Thymus (tissue), 11 donors: ENCODE results near the gene ACTN1. TPM values are rescaled to one million over a fixed set of nuclear protein-coding genes. Genes with fewer than 3 reads are reported as not detected.

Source experiments
- DNase-seq, 9 donors: peaks; one replicate each; pipeline ENCODE4 v3.0.0-alpha.2; 2013; ENCODE audit warnings: low spot score in 9 of 9, low read depth in 6 of 9, missing footprints in 1 of 9
- H3K27ac ChIP-seq, 2 donors: one replicate each; pipeline ENCODE4 v1.5.1; 2013; ENCODE audit warnings: control low read depth in 1 of 2, low read depth in 1 of 2, low read length in 1 of 2, mild to moderate bottlenecking in 1 of 2, moderate library complexity in 1 of 2
- H3K27me3 ChIP-seq, 2 donors: one replicate each; pipeline ENCODE4 v1.5.1; 2013; ENCODE audit warnings: low read length in 1 of 2; ENCODE audit not compliant: control insufficient read depth in 2 of 2, insufficient read depth in 1 of 2
- H3K36me3 ChIP-seq, 2 donors: one replicate each; pipeline ENCODE4 v1.5.1; 2013; ENCODE audit warnings: low read length in 1 of 2, mild to moderate bottlenecking in 1 of 2, moderate library complexity in 1 of 2; ENCODE audit not compliant: control insufficient read depth in 2 of 2, insufficient read depth in 2 of 2
- H3K4me1 ChIP-seq, 2 donors: one replicate each; pipeline ENCODE4 v1.5.1; 2013; ENCODE audit warnings: low read length in 2 of 2; ENCODE audit not compliant: control insufficient read depth in 2 of 2, insufficient read depth in 2 of 2
- H3K4me3 ChIP-seq, 2 donors: one replicate each; pipeline ENCODE4 v1.5.1; 2013; ENCODE audit warnings: low read length in 2 of 2, control low read depth in 1 of 2, mild to moderate bottlenecking in 1 of 2
- H3K9me3 ChIP-seq, 2 donors: one replicate each; pipeline ENCODE4 v1.5.1; 2013; ENCODE audit warnings: low read length in 1 of 2, mild to moderate bottlenecking in 1 of 2; ENCODE audit not compliant: control insufficient read depth in 2 of 2, insufficient read depth in 1 of 2
- WGBS: extraction: QIAGEN DNeasy Blood & Tissue Kit; methylation state at CpG from one replicate; pipeline ENCODE4 v1.1.7; 2013; 5-methylcytosine and 5-hydroxymethylcytosine counted together
- polyA plus RNA-seq: library from polyadenylated mRNA; stranded (reverse); fragments of 200-250 nt; gene quantifications from one replicate; pipeline ENCODE4 v1.2.3, GENCODE V29; 2013
- total RNA-seq: library from RNA; stranded (reverse); fragments of 120-200 nt; gene quantifications from one replicate; pipeline ENCODE4 v1.2.4, GENCODE V29; 2013
- donor health status: healthy.

Gene ACTN1
- total and polyA plus RNA-seq, 2 donors = 21.6 to 59.3 TPM

GRCh38 chr14:68841016-68841809, 137.9 kb downstream of the ACTN1 start:
- H3K4me3 ChIP-seq = no peak overlapping the region
- no peak for DNase-seq
- H3K36me3 ChIP-seq = no peaks in the 10 kb centered on the region
- peaks cover 0 to 3% of the 10 kb centered on the region in 2 donors for H3K27me3 ChIP-seq
- H3K27ac ChIP-seq = no peak overlapping the region
- 74% methylated on average over 6 of the region's 6 CpGs for WGBS
- H3K4me1 ChIP-seq = peaks cover 0 to 4% of the 10 kb centered on the region in 2 donors
- peaks cover 0 to 6% of the 10 kb centered on the region in 2 donors for H3K9me3 ChIP-seq

DNA sequence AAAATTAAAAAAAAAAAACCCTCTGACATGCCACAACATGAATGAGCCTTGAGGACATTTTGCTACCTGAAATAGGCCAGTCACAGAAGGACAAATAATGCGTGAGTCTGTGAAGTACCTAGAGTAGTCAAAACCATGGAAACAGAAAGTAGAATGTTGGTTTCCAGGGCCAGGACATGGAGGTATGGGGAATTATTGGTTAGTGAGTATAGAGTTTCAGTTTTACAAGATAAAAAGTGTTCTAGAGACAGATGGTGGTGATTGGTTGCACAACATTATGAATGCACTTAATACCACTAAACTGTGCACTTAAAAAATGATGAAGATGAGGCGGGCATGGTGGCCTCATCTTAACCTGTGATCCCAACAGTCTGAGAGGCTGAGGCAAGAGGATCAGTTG, 138.6 kb downstream of the ACTN1 start:
- Histone ChIP-seq H3K27me3 (peaks cover 0 to 3% of the 10 kb centered on the region in 2 donors), H3K36me3 (no peaks in the 10 kb centered on the region), H3K27ac (no peak overlapping the region), H3K4me3 (no peak overlapping the region), H3K9me3 (peaks cover 0 to 6% of the 10 kb centered on the region in 2 donors), H3K4me1 (peaks cover 0 to 4% of the 10 kb centered on the region in 2 donors)
- 98% methylated on average over 2 of the region's 2 CpGs for WGBS
- no peak for DNase-seq

DNA sequence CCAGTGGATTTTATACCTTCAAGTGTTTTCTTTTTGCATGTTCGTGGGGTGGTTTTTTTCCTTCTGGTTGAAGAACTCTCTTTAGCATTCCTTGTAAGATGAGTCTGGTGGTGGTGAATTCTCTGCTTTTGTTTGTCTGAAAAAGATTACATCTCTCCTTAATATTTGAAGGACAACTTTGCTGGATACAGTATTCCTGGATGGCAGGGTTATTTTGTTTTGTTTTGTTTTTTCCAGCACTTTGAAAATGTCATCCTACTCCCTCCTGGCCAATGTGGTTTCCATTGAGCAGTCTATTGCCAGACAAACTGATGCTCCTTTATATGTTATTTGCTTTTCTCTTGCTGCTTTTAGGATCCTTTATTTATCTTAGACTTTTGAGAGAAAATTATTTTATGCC, 143.0 kb downstream of the ACTN1 start:
- H3K9me3 ChIP-seq = peaks cover 0 to 9% of the 10 kb centered on the region in 2 donors
- DNase-seq = no peak
- H3K36me3 ChIP-seq = no peaks in the 10 kb centered on the region
- H3K4me3 ChIP-seq = no peak overlapping the region
- H3K4me1 ChIP-seq = no peaks in the 10 kb centered on the region
- no peaks in the 10 kb centered on the region for H3K27me3 ChIP-seq
- WGBS = 97% methylated on average over 1 of the region's 1 CpG
- no peak overlapping the region for H3K27ac ChIP-seq

DNA sequence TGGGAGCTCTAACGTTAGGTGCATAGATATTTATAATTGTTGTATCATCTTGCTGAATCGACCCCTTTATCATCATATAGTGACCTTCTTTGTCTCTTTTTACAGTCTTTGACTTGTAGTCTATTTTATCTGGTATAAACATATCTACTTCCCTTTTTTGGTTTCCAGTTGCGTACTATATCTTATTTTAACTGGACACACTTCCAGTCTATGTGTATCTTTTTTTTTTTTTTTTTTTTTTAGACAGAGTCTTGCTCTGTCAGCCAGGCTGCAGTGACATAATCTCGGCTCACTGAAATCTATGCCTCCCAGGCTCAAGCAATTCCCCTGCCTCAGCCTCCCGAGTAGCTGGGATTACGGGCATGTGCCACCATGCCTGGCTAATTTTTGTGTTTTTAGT, 144.3 kb downstream of the ACTN1 start:
- peaks cover 0 to 9% of the 10 kb centered on the region in 2 donors for H3K9me3 ChIP-seq
- DNase-seq = no peak
- no peaks in the 10 kb centered on the region for H3K36me3 ChIP-seq
- whole genome bisulfite sequencing = 82% methylated on average over 6 of the region's 6 CpGs
- no peak overlapping the region for H3K27ac ChIP-seq
- no peaks in the 10 kb centered on the region for H3K27me3 ChIP-seq
- no peak overlapping the region for H3K4me3 ChIP-seq
- no peaks in the 10 kb centered on the region for H3K4me1 ChIP-seq

DNA sequence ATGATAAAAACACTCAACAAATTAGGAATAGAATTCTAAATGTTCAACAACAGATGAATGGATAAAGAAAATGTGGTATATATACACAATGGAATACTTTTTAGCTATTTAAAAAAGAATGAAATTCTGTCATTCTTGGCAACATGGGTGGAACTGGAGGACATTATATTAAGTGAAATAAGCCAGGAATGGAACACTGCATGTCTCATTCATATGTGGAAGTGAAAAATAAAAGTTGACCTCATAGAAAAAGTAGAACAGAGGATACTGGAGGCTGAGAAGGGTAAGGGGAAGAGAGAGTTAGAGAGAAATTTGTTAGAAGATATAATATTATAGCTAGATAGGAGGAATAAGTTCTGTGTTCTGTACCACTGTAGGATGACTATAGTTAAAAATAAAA, 150.4 kb downstream of the ACTN1 start:
- H3K27me3 ChIP-seq = no peaks in the 10 kb centered on the region
- H3K4me3 ChIP-seq = no peak overlapping the region
- DNase-seq = no peak
- H3K27ac ChIP-seq = no peak overlapping the region
- H3K4me1 ChIP-seq = peaks cover 5 to 10% of the 10 kb centered on the region in 2 donors
- no peaks in the 10 kb centered on the region for H3K36me3 ChIP-seq
- H3K9me3 ChIP-seq = peaks cover 0 to 3% of the 10 kb centered on the region in 2 donors

- Histone ChIP-seq H3K9me3 (peaks cover 0 to 3% of the 10 kb centered on the region in 2 donors), H3K4me1 (peaks cover 6 to 33% of the 10 kb centered on the region in 2 donors), H3K4me3 (no peak overlapping the region), H3K36me3 (no peaks in the 10 kb centered on the region), H3K27me3 (no peaks in the 10 kb centered on the region), H3K27ac (no peak overlapping the region)
- WGBS = 98% methylated on average over 3 of the region's 3 CpGs
- no peak for DNase-seq
These were observed 153.4 kb downstream of the ACTN1 start for GRCh38 chr14:68825729-68826128.

DNA sequence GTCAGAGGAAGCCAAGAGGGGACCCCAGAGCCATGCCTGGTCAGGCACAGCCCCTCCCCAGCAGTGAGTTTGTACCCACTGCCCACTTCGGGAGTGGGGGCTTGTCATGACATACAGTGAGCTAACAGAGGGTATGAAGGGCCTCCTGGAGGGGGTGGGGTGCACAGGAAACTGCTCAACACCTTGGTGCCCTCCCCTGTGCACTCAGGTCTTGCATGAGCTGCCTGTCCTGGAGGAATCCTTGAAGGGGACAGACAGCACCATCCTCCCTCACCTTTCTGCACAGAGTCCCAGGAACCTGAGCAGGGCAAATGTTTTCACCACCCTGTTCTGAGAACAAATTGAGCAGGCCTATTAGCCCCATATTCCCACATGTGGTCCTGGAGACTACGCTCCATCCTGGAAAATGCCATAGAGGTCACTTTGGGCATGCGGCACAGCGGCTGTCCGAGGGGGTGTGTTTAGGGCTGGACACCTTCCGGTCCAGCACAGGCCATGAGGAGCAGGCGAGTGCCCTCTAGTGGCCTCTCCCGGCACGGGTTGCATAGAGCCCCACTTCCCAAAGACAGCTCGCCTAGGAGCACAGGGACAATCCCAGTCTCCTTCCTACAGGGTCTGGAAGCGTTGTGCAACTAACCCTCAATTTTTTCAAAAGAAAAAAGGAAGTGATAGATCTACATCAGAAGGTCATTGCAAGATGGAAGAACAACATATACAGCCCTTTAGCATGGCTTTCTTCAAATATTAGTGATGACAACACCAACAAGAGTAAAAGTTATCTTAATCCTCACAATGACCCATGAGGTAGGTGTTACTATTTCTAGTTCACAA, 154.4 kb downstream of the ACTN1 start:
- peak in 1 of 9 donors; percentile 41 for DNase-seq
- Histone ChIP-seq H3K27me3 (no peaks in the 10 kb centered on the region), H3K4me3 (no peak overlapping the region), H3K4me1 (peaks cover 15 to 43% of the 10 kb centered on the region in 2 donors), H3K9me3 (peaks cover 0 to 3% of the 10 kb centered on the region in 2 donors), H3K27ac (no peak overlapping the region), H3K36me3 (no peaks in the 10 kb centered on the region)
- 64% methylated on average over 11 of the region's 11 CpGs for WGBS

DNA sequence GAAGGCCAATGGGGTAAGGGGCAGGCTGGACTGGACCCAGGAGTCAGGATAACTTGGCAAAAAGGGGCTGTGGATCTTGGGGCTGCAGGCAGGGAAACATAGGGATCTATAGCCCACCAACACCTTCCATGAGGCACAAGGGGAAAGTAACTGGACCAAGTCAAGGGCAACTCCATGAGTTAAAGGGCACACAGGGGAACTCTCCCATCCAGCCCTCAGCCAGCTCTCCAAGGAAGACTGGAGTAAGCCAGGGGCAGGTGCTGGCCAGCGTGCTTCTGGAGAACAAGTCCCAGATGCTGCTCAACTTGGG, 154.9 kb downstream of the ACTN1 start:
- peaks cover 20 to 48% of the 10 kb centered on the region in 2 donors for H3K4me1 ChIP-seq
- H3K27me3 ChIP-seq = no peaks in the 10 kb centered on the region
- H3K4me3 ChIP-seq = no peak overlapping the region
- WGBS = 100% methylated on average over 1 of the region's 1 CpG
- DNase-seq = no peak
- no peak overlapping the region for H3K27ac ChIP-seq
- peaks cover 0 to 3% of the 10 kb centered on the region in 2 donors for H3K9me3 ChIP-seq
- H3K36me3 ChIP-seq = no peaks in the 10 kb centered on the region
